HG03442 (cell line): ENCODE results near the gene PI4KA.
"Not testable (repeated sequence)": the region's sequence is repeated elsewhere in the genome, so short reads cannot be mapped to it uniquely, and the experiment has no call there.

Source experiments
- ATAC-seq: cut with Tn5 transposase; IDR thresholded peaks from one replicate; pipeline ENCODE4 v1.9.1; 2021; ENCODE audit warnings: mild to moderate bottlenecking, moderate library complexity; ENCODE audit not compliant: unreplicated experiment

PI4KA gene

GRCh38 chr22:20732431-20732830 lies 126.2 kb downstream of the PI4KA start:
- not testable (repeated sequence) for ATAC-seq

DNA sequence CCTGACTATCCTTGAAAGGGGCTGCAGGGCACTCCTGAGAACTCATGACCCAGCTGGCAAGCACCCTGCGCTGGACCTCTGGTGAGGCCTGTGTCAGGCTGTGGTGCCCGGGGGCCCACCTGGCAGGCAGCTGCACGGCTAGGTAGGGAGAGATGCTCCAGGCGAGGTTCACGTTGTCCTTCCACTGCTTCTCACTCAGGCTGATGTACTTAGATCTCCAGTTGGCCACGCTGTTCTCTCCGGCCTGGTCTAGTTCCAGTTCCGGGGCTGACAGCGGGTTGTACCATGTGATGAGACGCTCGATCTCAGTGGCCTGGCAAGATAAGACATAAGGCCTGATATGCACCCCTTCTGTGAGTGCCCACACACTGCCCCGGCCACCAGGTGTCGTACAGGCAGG lies 129.4 kb downstream of the PI4KA start:
- no peak for ATAC-seq

DNA sequence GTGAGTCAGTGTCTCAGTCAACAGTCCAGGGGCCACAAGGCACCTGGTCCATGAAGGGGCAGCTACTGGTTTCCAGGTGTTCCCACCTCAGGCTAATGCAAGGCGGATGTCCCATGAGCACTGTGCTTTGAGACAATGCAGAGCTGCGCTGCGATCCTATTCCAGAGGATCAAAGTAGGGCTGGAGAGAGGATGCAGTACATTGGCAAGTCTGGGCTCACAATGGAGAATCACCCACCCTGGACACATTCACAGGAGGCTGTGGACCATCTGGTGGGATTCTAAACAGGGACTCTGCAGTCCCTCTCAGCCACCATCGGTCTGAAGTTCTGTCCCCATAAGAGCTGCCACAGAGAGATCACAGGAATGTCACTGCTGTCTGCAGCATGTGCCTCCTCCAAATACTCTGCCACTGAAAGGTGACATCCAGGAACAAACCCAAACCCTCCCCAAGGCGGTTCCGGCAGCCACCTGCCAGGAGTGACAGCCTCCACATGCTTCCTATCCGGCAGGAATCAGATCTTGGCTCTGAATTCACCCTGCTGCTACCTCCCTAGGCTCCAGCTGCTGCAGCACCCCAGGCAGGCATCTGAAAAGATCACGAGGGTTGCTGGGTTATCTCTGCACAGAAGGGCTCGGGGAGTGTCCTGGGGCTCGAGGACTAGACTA lies 130.0 kb downstream of the PI4KA start:
- ATAC-seq = no peak

DNA sequence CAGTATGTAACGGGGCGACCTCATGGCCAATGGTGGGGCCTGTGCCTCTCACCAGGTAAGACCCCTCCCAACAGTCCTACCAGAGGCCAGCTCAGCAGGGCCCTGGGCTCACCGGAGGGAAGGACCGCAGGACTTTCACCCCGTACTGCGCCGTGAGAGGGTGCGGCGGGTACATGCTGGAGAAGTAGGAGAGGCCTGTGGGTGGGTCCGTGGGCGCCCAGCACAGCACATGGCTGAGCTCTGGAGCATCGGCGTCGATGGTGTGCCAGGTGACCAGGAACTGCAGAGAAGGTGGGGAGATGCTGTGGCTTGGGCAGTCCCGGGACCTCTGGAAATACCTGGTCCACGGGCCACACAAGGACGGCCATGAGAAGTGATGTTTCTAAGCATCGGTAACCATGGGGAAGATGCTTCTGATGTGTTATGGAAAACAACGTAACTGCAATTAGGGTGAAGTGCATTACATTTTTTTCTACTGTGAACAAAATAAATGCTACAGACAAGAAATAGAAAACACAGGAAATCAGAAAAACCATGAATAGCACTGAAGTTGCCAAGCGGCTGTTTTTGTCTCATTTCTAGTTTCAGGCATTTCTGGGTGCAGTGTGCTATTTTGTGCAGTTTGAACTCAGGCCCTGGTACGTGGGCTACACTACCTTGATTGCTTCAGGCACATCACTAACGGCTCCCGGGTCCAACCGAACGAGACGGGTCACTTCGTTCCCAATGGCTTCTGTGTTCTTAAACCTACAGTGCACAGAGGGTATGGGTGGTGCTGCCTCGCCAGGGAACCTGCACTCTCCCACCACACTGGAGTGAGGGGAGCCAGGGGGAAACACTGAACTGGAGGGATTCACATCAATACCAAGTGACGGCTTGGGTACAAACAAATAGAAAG lies 131.2 kb downstream of the PI4KA start:
- ATAC-seq = no peak

- ATAC-seq = no peak
Measured at GRCh38 chr22:20725987-20726558, 132.5 kb downstream of the PI4KA start.

DNA sequence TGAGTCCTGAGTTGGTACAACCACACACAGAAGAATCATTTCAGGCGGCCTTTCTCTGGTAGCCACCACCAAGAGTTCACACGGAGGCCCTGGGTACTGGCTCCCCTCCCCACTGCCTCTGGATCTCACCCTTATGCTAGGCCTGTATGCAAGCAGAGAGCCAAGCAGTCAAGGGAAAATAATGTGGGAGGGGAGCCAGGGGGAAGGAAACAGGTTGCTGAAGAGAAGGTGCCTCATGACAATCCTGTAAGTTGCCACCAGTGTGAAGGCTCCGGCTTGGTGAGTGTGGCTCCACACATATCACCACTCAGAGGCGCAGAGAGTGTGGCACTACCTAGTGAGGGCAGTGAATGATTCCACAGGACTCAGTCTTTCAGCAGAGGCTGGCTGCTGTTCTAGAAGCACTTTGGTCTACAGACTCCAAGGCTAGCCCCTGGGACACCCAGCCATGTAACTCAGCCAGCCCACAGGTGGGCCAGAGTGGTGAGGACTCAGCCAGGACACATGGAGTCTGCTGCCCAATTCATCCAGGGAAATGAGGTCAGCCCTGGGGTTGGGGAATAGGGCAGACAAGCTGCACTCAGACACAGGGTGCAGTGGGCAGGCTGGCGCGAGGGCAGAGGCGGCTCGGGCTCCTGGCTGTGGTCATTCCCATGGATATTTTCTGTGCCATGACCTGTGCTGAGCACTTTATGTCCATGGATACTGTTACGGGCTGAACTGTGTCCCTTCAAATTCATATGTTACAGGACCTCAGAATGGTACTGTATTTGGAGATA lies 133.7 kb downstream of the PI4KA start:
- ATAC-seq = no peak

GRCh38 chr22:20721409-20722218 lies 137.0 kb downstream of the PI4KA start:
- ATAC-seq = no peak

DNA sequence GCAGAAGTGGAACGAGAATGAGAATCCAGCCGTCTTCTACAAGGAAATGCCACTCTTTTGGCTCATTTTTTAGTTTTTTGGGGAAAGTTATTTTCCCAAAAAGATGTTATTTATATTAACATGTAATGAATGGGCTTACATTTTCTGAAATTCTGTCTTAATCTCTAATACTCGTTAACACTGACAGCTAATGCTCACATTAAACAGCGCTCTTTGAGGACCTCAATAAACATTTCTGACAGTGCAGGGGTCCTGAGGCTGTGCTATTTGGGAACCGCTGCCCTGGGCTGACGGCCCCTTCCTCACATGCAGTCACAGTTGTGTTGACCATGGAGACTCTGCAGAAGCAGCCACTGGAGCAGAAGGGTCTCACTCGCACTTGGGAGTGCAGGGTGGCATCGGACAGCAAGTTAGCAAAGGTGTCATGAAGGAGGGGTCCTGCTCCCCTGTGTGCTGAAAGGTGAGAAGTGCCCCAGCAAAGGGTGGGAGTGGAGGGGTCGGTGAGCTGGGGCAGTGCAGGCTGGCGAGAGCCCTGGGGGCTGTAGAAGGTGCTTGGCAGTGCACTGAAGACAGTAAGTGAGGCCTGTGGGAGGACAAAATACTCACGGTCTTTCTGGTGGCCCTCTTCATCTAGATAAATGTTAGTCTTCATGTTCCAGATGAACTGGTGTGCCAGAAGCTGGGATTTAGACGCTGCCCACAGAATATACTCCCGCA lies 137.8 kb downstream of the PI4KA start:
- no peak for ATAC-seq

DNA sequence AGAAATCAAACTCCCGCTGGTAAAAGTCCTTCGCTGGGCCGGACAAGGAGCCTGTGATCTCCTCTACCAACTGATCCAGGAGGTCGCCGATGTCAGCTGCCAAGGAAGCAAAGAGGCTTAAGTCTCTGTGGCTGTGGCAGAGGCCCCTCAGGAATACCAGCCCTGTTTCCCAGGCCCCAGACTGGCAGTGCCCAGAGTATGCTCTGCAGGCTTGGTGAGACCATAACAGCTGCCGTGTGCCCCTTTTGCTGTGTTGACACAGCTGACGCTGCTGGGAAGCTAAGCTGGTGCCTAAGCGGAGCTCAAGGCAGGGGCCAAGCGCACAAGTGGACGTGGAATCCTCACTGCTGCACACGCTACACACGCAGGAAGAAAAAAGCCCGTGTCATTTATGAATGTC lies 139.9 kb downstream of the PI4KA start:
- ATAC-seq = not testable (repeated sequence)

- ATAC-seq = not testable (repeated sequence)
Measured at GRCh38 chr22:20717981-20718380, 140.6 kb downstream of the PI4KA start.

DNA sequence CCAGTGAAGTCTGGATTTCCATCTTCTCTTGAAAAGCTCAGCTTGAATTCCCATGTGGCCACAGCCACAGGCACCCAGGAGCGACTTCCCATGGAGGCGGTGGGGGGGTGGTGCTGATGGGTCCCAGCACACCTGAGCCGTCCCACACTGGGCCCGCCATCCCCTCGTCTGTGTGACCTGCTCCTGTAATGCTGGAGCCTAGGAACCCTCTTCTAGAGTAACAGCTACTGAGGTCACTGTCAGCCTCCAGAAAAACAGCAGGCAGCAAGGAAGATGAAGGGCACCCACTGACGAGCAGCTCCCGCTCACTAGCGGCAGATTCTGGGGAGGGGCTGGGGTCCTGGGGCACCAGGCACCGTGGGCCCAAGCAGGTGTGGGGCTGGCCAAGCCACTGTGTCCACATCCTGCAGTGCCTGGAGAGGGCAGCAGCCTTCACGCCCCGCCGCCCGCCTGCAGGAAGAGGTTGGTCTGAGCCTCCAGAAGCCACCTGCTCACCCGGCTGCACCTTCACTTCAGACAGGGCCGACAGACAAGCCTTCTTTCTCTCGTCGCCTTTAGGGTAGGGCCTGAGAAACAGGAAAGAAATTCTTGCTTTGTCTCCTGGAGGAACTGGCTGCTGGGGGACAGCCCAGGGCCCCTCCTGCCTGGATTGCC lies 141.3 kb downstream of the PI4KA start:
- ATAC-seq = not testable (repeated sequence)

GRCh38 chr22:20713116-20713515 lies 145.5 kb downstream of the PI4KA start:
- ATAC-seq = not testable (repeated sequence)

DNA sequence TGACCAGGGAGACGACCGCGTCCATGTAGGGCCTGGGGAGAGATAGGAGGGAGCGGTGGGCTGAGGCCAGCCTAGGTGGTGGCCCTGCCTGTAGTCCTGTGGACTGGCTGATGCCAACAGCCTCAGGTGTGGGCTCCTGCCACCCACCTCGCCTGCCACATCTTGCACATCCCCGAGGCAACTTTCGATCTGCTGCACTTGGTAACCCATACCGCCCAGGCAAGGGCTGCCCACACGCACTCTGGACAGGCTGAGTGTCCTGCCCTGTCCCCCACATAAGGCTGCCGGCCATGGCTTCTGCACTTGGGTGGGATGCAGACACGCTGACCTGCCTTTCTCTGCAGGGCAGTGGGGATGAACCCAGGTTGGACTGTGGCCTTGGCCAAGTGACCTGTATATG lies 148.6 kb downstream of the PI4KA start:
- ATAC-seq = not testable (repeated sequence)

DNA sequence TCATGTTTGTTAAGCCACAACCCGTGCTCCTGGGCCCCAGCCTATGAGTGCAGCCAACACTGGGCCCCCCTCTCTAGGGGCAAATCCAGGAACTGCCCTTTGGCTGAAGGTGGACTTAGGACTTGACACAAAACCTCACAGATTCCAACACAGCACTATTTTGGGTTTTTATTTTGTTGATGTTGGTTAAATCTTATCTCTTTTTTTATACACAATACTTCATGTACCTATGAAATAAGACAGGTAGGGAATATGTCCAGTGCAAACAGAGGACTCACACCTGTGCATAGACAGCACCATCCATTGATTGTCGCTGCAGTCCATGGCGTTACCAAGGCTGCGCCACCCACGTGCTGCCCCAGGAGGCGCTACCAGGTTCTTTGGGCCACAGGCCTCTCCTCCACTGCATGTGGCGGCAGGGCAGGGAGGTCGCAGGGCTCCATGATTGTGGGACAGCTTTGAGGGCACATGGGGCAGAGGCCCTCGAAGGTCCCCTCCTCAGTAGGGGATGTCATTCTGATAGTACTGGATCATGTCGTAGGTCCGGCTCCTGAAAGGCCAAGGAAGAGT lies 151.0 kb downstream of the PI4KA start:
- not testable (repeated sequence) for ATAC-seq

DNA sequence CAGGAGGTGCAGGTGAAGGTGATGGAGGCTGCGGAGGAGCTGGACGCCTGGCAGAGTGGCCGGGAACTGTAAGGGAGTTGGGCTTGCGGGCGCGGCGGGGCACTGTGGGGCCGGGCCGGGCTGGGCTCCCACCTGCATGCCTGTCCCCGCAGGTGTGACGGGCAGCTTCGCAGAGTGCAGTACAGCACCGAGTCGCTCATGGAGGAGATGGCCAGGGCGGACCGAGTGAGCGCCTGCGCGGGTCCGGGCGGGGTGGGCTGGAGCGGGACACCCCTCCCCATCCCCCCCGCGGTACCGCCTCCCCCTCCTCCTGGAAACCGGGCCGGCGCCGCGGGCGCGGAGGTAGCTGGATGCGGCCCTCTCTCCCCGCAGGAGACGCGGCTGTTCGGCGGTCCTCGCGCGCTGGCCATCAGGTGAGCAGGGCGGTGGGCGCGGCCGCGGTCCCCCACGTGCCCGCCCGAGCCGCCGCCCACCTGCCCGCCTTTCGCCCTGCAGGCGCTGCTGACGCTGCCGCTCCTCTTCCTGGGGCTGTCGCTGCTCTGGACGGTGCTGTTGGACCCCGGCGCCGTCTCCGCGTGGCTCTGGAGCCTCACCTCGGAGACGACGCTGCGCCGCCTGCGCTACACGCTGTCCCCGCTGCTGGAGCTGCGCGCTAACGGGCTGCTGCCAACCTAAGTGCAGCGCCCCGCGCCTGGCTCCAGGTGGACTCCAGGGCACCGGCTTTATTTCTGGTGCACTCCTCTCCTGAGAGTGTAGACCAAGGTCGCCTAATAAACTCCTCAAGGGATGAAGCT lies 154.6 kb downstream of the PI4KA start:
- not testable (repeated sequence) for ATAC-seq

DNA sequence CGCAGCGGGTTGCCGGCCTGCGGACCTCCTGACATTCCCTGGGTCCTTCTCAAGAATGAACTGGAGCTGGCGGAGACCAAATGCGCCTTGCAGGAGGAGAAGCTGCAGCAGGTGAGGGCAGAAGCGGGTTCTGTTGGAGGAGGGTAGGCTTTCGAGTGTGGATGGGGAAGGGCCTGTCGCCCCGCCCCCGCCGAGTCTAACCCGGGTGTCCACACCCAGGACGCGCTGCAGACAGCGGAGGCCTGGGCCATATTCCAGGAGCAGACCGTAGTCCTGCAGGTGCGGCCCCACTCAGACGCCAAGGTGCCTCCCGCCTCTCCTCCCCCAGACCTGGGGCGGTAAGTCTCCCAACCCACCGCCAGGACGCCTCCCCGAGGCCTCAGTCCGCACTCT lies 155.2 kb downstream of the PI4KA start:
- ATAC-seq = peak; percentile 12

GRCh38 chr22:20702546-20703413 lies 155.8 kb downstream of the PI4KA start:
- ATAC-seq = peak; percentile 64
